Keratinocyte (primary cell): ENCODE results near the gene ATOH1. TPM values are rescaled to one million over a fixed set of nuclear protein-coding genes. Genes with fewer than 3 reads are reported as not detected.

Experiments
- DNase-seq: peaks from one replicate; pipeline ENCODE4 v3.0.0-alpha.2; 2011; ENCODE audit warnings: low read depth, missing footprints, low spot score
- FAIRE-seq: peaks from 2 replicates; lab custom pipeline; 2011; peaks lifted over from hg19 to GRCh38; lab: Jason Lieb, UNC
- H2AFZ ChIP-seq: 2 replicates; pipeline ENCODE4 v1.6.0; 2012; ENCODE audit warnings: low read length, control low read depth, inconsistent platforms; ENCODE audit not compliant: control insufficient read depth
- H3K27ac ChIP-seq: 2 replicates; pipeline ENCODE4 v1.5.1; 2011; ENCODE audit warnings: low read length; ENCODE audit not compliant: control insufficient read depth, insufficient read depth
- H3K27me3 ChIP-seq: 3 replicates; pipeline ENCODE4 v1.6.0; 2011; ENCODE audit warnings: low read length; ENCODE audit not compliant: control insufficient read depth, insufficient read depth; ENCODE audit errors: extremely low read depth
- H3K36me3 ChIP-seq, 2 experiments: 2 replicates in 1 of 2; 3 replicates in 1 of 2; pipeline ENCODE4 v1.5.1; 2011; ENCODE audit warnings: low read length in 2 of 2, mild to moderate bottlenecking in 1 of 2; ENCODE audit not compliant: control insufficient read depth in 2 of 2, insufficient read depth in 2 of 2; ENCODE audit errors: extremely low read depth in 1 of 2
- H3K4me1 ChIP-seq: 3 replicates; pipeline ENCODE4 v1.5.1; 2011; ENCODE audit warnings: low read length; ENCODE audit not compliant: control insufficient read depth, insufficient read depth; ENCODE audit errors: extremely low read depth
- H3K4me2 ChIP-seq: 3 replicates; pipeline ENCODE4 v1.6.0; 2011; ENCODE audit warnings: low read depth, low read length; ENCODE audit not compliant: control insufficient read depth, insufficient read depth; ENCODE audit errors: extremely low read depth
- H3K4me3 ChIP-seq, 3 experiments: fragments of 200-600 bp in 1 of 3; sonication (generic) in 1 of 3; 2 replicates in 2 of 3; 3 replicates in 1 of 3; pipeline ENCODE4 v1.5.1; 2011 to 2016; ENCODE audit warnings: low read length in 3 of 3, mild to moderate bottlenecking in 3 of 3, control low read depth in 2 of 3, inconsistent platforms in 1 of 3, low read depth in 1 of 3, mixed read lengths in 1 of 3, mixed run types in 1 of 3, moderate library complexity in 1 of 3; ENCODE audit not compliant: control insufficient read depth in 2 of 3, insufficient read depth in 2 of 3; ENCODE audit errors: extremely low read depth in 1 of 3
- H3K79me2 ChIP-seq: 2 replicates; pipeline ENCODE4 v1.6.0; 2012; ENCODE audit warnings: low read length; ENCODE audit not compliant: control insufficient read depth, insufficient read depth
- H3K9ac ChIP-seq: 3 replicates; pipeline ENCODE4 v1.6.0; 2011; ENCODE audit warnings: low read length; ENCODE audit not compliant: control insufficient read depth, insufficient read depth; ENCODE audit errors: extremely low read depth
- H3K9me1 ChIP-seq: 3 replicates; pipeline ENCODE4 v1.6.0; 2011; ENCODE audit warnings: low read length; ENCODE audit not compliant: control insufficient read depth, insufficient read depth; ENCODE audit errors: extremely low read depth
- H3K9me3 ChIP-seq: 2 replicates; pipeline ENCODE4 v1.5.1; 2012; ENCODE audit warnings: low read depth, low read length; ENCODE audit not compliant: control insufficient read depth
- H4K20me1 ChIP-seq: 3 replicates; pipeline ENCODE4 v1.6.0; 2011; ENCODE audit warnings: low read length; ENCODE audit not compliant: control insufficient read depth, insufficient read depth; ENCODE audit errors: extremely low read depth
- CTCF ChIP-seq, 3 experiments: IDR thresholded peaks in 1 of 3; conservative IDR thresholded peaks in 1 of 3; optimal IDR thresholded peaks in 1 of 3; 2 replicates in 2 of 3; 3 replicates in 1 of 3; pipeline versions ENCODE3 to v1.5.1; 2011; ENCODE audit warnings: low read length in 3 of 3, mild to moderate bottlenecking in 3 of 3, moderate library complexity in 2 of 3, control low read depth in 1 of 3, inconsistent platforms in 1 of 3; ENCODE audit not compliant: insufficient read depth in 2 of 3; ENCODE audit errors: extremely low read depth in 1 of 3
- EZH2 ChIP-seq: IDR thresholded peaks from one replicate; pipeline ENCODE4 v1.6.1; 2012; ENCODE audit warnings: inconsistent platforms, mild to moderate bottlenecking, low read length, moderate library complexity
- dilution Hi-C: fragments of 300-500 bp; cut with MboI; formaldehyde crosslinking; loops from one replicate; pipeline ENCODE4 v1.7.0; 2020; ENCODE audit warnings: low sequenced_read_pairs; ENCODE audit not compliant: extremely low pct_ligation_motif_present
- polyA plus RNA-seq, 5 experiments: library from polyadenylated mRNA; depleted of rRNA in 3 of 5; stranded (reverse) in 3 of 5; stranded (forward) in 1 of 5; unstranded in 1 of 5; fragments of >200 nt; gene quantifications; 1 replicate in 1 of 5; 2 replicates in 3 of 5; 3 replicates in 1 of 5; pipeline versions ENCODE4 v1.2.1 to v1.2.3, GENCODE V29; 2011 to 2012; ENCODE audit warnings: missing spikeins in 2 of 5, low read depth in 1 of 5, low replicate concordance in 1 of 5

The ATOH1 gene
- polyA plus RNA-seq, 1 donor (not counting 4 experiments of a cell fraction or from before 2014, with no cell fraction given), result not detected

DNA sequence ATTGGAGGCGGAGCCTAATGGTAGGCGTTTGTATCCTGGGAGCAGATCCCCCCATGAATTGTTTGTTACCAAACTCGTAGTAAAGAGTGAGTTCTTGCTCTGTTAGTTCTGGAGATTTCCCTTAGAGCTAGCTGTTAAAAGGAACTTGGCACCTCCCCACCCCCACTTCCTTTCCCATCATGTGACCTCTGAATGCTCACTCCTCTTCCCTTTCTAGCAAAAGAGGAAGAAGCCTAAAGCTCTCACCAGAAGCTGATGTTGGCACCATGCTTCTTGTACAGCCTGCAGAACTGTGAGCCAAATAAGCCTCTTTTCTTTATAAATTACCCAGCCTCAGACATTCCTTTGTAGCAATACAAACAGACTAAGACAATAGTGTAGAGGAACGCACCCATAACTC lies 13.8 kb upstream of the ATOH1 start:
- no peaks in the 10 kb centered on the region for H4K20me1 ChIP-seq
- no peak for FAIRE-seq
- no peak overlapping the region for H3K27ac ChIP-seq
- TF ChIP-seq CTCF (optimal IDR thresholded peaks at IDR 0.05 in 1 of 3, IDR thresholded peaks at IDR 0.05 in 1 of 3, conservative IDR thresholded peaks at IDR 0.05 in 1 of 3; ENCODE audit: extremely low read depth in 1 of 3, insufficient read depth in 2 of 3, low read length in 3 of 3) (no peak), EZH2 (no peak)
- no peak overlapping the region for H3K4me2 ChIP-seq
- no peaks in the 10 kb centered on the region for H3K36me3 ChIP-seq
- no peaks in the 10 kb centered on the region for H3K4me1 ChIP-seq
- H3K9me1 ChIP-seq, result no peaks in the 10 kb centered on the region
- dilution Hi-C loops, result no loop called here
- DNase-seq, result no peak
- no peaks in the 10 kb centered on the region for H3K9me3 ChIP-seq
- H3K27me3 ChIP-seq, result peaks cover 4% of the 10 kb centered on the region
- no peak overlapping the region for H3K4me3 ChIP-seq
- H3K9ac ChIP-seq, result no peak overlapping the region
- H3K79me2 ChIP-seq, result no peaks in the 10 kb centered on the region
- H2AFZ ChIP-seq, result no peak overlapping the region

- H3K27me3 ChIP-seq, result peaks cover 38% of the 10 kb centered on the region
- H3K9me3 ChIP-seq, result no peaks in the 10 kb centered on the region
- no peaks in the 10 kb centered on the region for H4K20me1 ChIP-seq
- no peak overlapping the region for H2AFZ ChIP-seq
- no peak overlapping the region for H3K27ac ChIP-seq
- peaks cover 8% of the 10 kb centered on the region for H3K4me1 ChIP-seq
- H3K9me1 ChIP-seq, result no peaks in the 10 kb centered on the region
- no peak for FAIRE-seq
- no peak overlapping the region for H3K9ac ChIP-seq
- no peak overlapping the region for H3K4me2 ChIP-seq
- no peak overlapping the region for H3K4me3 ChIP-seq
- no peaks in the 10 kb centered on the region for H3K36me3 ChIP-seq
- dilution Hi-C loops, result no loop called here
- no peak for TF ChIP-seq EZH2
- TF ChIP-seq CTCF (optimal IDR thresholded peaks at IDR 0.05 in 1 of 3, IDR thresholded peaks at IDR 0.05 in 1 of 3, conservative IDR thresholded peaks at IDR 0.05 in 1 of 3; ENCODE audit: extremely low read depth in 1 of 3, insufficient read depth in 2 of 3, low read length in 3 of 3), result no peak
- DNase-seq, result no peak
- H3K79me2 ChIP-seq, result no peaks in the 10 kb centered on the region
These were observed 2.9 kb upstream of the ATOH1 start for GRCh38 chr4:93825551-93826216.
